Activated naive CD8-positive, alpha-beta T cell treated with anti-CD3 and anti-CD28 coated beads, Interleukin-2, amount 50 U/mL, for 24 hours (primary cell): ENCODE data around the gene CREB5.

Experiments used
- ATAC-seq: fragments of 150-1000 bp; cut with Tn5 transposase; one replicate; pipeline ENCODE4 v1.10.0; 2021
- DNase-seq: peaks from one replicate; pipeline ENCODE4 v3.0.0; 2021
- H3K27ac Mint-ChIP-seq: one replicate; pipeline ENCODE4 v1.8.0; 2021; ENCODE audit warnings: mild to moderate bottlenecking, mixed read lengths
- H3K27me3 Mint-ChIP-seq: one replicate; pipeline ENCODE4 v1.8.0; 2021; ENCODE audit warnings: mixed read lengths
- H3K36me3 Mint-ChIP-seq: one replicate; pipeline ENCODE4 v1.8.0; 2021; ENCODE audit warnings: low read depth, mixed read lengths
- H3K4me1 Mint-ChIP-seq: one replicate; pipeline ENCODE4 v1.8.0; 2021; ENCODE audit warnings: mixed read lengths
- H3K4me3 Mint-ChIP-seq: one replicate; pipeline ENCODE4 v1.8.0; 2021; ENCODE audit warnings: mild to moderate bottlenecking, moderate library complexity, mixed read lengths
- H3K9me3 Mint-ChIP-seq: one replicate; pipeline ENCODE4 v1.8.0; 2021; ENCODE audit warnings: mixed read lengths

CREB5 gene

DNA sequence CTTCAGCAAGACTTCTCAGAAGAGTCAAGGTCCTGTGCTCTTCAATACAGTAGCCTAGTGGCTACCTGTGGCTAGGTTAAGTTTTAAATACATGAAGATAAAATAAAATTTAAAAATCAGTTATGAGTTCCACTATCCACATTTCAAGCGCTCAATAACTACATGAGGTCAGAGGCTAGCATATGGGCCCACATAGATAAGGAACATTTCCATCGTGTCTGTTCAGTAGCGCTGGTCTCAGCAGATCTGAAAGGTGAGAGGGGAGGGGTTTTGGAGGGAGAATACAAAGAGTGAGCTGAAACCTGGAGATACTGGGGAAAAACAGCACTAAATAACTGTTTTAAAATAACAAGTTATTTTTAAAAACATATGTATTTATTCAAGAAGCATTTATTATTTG, 326.8 kb downstream of the CREB5 start:
- no peaks in the 10 kb centered on the region for H3K4me1 Mint-ChIP-seq
- no peak overlapping the region for H3K27ac Mint-ChIP-seq
- no peaks in the 10 kb centered on the region for H3K36me3 Mint-ChIP-seq
- no peak overlapping the region for H3K4me3 Mint-ChIP-seq
- no peak for ATAC-seq
- no peak for DNase-seq
- H3K9me3 Mint-ChIP-seq: no peaks in the 10 kb centered on the region
- H3K27me3 Mint-ChIP-seq: peaks cover 6% of the 10 kb centered on the region

GRCh38 chr7:28739826-28740225, 327.5 kb downstream of the CREB5 start:
- no peaks in the 10 kb centered on the region for H3K36me3 Mint-ChIP-seq
- H3K9me3 Mint-ChIP-seq: no peaks in the 10 kb centered on the region
- H3K4me3 Mint-ChIP-seq: no peak overlapping the region
- ATAC-seq: no peak
- peaks cover 6% of the 10 kb centered on the region for H3K27me3 Mint-ChIP-seq
- DNase-seq: no peak
- no peak overlapping the region for H3K27ac Mint-ChIP-seq
- no peaks in the 10 kb centered on the region for H3K4me1 Mint-ChIP-seq

DNA sequence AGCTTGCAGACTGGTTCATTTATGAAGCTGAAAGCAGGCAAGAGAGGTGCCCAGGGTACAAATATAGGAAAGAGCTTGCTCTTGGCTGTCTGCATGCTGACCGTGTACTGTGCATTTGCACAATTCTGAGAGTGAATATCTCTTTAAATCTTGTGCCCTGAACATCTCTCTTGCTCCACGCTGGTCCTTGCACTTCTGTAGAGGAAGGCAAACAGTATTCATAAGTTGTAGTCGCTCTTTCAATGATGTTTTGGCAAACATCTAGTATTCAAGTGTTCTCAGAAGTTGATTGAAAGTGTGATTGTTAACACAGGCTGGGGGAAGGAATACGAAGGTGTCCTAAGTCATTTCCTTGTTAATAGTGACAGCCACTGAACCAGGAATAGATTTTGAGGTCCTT, 332.6 kb downstream of the CREB5 start:
- Mint-ChIP-seq H3K4me1 (no peaks in the 10 kb centered on the region), H3K4me3 (no peak overlapping the region), H3K9me3 (no peaks in the 10 kb centered on the region), H3K27ac (no peak overlapping the region), H3K27me3 (peaks cover 6% of the 10 kb centered on the region), H3K36me3 (no peaks in the 10 kb centered on the region)
- ATAC-seq: no peak
- DNase-seq: no peak

- peaks cover 6% of the 10 kb centered on the region for H3K27me3 Mint-ChIP-seq
- no peaks in the 10 kb centered on the region for H3K36me3 Mint-ChIP-seq
- no peak overlapping the region for H3K4me3 Mint-ChIP-seq
- no peak overlapping the region for H3K27ac Mint-ChIP-seq
- DNase-seq (no peak), ATAC-seq (no peak)
- H3K4me1 Mint-ChIP-seq: no peaks in the 10 kb centered on the region
- no peaks in the 10 kb centered on the region for H3K9me3 Mint-ChIP-seq
Measured at GRCh38 chr7:28745351-28745750, 333.0 kb downstream of the CREB5 start.

GRCh38 chr7:28747404-28747803, 335.1 kb downstream of the CREB5 start:
- H3K9me3 Mint-ChIP-seq: no peaks in the 10 kb centered on the region
- no peaks in the 10 kb centered on the region for H3K36me3 Mint-ChIP-seq
- no peak overlapping the region for H3K27ac Mint-ChIP-seq
- DNase-seq (no peak), ATAC-seq (no peak)
- no peaks in the 10 kb centered on the region for H3K4me1 Mint-ChIP-seq
- peaks cover 2% of the 10 kb centered on the region for H3K27me3 Mint-ChIP-seq
- H3K4me3 Mint-ChIP-seq: no peak overlapping the region

DNA sequence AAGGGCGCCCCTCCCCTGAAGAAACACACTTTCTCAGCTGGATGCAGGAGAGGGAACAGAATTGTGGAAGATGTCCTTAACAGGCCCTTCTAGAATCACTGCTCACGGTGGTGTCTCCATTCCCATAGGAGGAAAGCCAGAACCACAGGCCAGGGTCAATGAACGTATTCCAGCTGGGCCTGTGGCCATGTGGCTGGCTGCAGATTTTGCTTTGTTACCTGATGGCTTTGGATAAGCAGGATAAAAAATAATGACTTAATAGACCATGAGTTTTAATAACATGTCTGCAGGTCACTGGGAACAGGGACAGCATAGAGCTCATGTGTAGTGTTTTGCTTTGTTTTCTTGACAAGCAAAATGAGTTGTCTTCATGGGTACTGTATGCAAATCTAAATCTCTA, 335.5 kb downstream of the CREB5 start:
- no peaks in the 10 kb centered on the region for H3K36me3 Mint-ChIP-seq
- no peak for ATAC-seq
- H3K9me3 Mint-ChIP-seq: no peaks in the 10 kb centered on the region
- H3K4me3 Mint-ChIP-seq: no peak overlapping the region
- no peaks in the 10 kb centered on the region for H3K27me3 Mint-ChIP-seq
- H3K4me1 Mint-ChIP-seq: no peaks in the 10 kb centered on the region
- H3K27ac Mint-ChIP-seq: no peak overlapping the region
- DNase-seq: no peak

DNA sequence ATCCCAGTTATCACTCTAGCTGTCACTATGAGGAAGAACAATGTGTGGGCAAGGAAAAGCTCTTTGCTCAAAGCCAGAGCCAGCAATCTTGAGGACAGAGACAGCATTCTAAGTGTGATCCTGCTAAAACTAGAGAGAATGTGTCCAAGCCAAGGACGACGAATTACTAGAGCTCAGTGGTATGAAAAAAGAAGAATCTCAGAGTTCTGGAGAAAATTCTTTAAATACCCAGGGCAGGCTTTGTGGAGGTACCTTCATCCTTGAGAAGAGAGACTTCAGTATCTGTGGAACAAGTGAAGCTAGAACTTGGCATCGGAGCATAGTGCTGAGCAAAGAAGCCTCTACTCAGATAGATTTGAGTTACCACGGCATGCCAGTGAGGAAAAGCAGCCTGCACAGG, 336.0 kb downstream of the CREB5 start:
- DNase-seq: no peak
- Mint-ChIP-seq H3K4me1 (no peaks in the 10 kb centered on the region), H3K4me3 (no peak overlapping the region), H3K9me3 (no peaks in the 10 kb centered on the region), H3K27ac (no peak overlapping the region), H3K27me3 (no peaks in the 10 kb centered on the region), H3K36me3 (no peaks in the 10 kb centered on the region)
- no peak for ATAC-seq

- Mint-ChIP-seq H3K4me1 (no peaks in the 10 kb centered on the region), H3K9me3 (no peaks in the 10 kb centered on the region), H3K27ac (no peak overlapping the region), H3K36me3 (no peaks in the 10 kb centered on the region), H3K4me3 (no peak overlapping the region), H3K27me3 (no peaks in the 10 kb centered on the region)
- DNase-seq (peak; percentile 3), ATAC-seq (peak; percentile 80)
Measured at GRCh38 chr7:28748933-28749584, 336.7 kb downstream of the CREB5 start.

DNA sequence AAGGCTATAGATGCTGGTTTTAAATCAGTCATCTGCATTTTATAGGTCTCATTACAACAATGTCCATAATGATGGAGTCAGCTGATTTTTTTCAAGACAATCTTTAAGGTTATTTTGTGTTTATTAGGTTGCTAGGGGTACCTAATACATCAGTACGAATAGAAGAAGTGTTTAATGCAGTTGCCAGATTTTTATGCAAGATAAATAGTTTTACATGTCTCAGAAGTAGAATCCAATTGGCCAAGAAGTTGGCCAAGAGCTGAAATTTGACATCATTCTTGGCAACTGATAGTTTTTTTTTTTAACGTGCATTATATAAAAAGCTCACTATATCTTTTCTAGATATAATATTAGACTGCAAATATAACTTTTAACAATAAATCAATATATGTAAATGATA, 337.3 kb downstream of the CREB5 start:
- H3K36me3 Mint-ChIP-seq: no peaks in the 10 kb centered on the region
- H3K27ac Mint-ChIP-seq: no peak overlapping the region
- H3K4me3 Mint-ChIP-seq: no peak overlapping the region
- H3K4me1 Mint-ChIP-seq: no peaks in the 10 kb centered on the region
- ATAC-seq (no peak), DNase-seq (no peak)
- no peaks in the 10 kb centered on the region for H3K27me3 Mint-ChIP-seq
- no peaks in the 10 kb centered on the region for H3K9me3 Mint-ChIP-seq

DNA sequence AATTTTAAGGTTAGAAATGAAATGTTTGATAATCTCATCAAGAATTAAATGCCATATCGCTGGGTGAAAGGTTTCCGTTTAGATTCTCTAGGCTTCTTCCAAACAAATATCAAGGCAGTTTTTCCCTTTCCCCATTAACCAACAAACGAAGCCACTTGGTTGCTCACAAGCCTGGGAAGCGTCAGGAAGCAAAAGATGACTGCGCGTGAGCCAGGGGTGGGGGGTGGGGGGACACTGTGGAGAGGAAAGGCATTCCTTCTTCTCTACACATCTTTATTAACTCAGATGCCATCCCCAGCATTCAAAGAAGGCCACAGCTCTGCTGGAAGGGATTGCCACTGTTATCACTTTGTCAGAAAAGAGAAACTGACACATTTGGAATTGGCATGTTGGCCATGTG, 338.7 kb downstream of the CREB5 start:
- H3K9me3 Mint-ChIP-seq: no peaks in the 10 kb centered on the region
- H3K36me3 Mint-ChIP-seq: no peaks in the 10 kb centered on the region
- no peak for ATAC-seq
- H3K27ac Mint-ChIP-seq: no peak overlapping the region
- H3K4me1 Mint-ChIP-seq: no peaks in the 10 kb centered on the region
- H3K27me3 Mint-ChIP-seq: no peaks in the 10 kb centered on the region
- H3K4me3 Mint-ChIP-seq: no peak overlapping the region
- DNase-seq: no peak

DNA sequence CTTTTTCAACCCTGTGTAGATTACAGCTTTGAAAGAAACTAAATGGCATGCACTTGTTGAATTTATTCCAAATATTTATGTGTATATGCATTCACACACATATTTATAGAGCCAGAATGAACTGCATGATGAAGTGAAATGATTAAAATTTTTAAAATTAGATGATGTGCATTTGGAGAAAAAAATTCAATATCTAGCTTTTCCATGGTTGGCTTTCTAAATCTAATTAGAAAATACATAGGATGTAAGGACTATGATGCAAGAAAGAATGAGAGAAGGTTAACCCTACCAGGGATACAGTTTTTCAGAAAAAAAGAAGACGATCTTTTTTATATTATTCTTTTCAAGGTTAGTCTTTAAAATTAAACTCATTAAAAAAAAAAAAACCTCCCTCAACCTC, 341.3 kb downstream of the CREB5 start:
- no peak for ATAC-seq

DNA sequence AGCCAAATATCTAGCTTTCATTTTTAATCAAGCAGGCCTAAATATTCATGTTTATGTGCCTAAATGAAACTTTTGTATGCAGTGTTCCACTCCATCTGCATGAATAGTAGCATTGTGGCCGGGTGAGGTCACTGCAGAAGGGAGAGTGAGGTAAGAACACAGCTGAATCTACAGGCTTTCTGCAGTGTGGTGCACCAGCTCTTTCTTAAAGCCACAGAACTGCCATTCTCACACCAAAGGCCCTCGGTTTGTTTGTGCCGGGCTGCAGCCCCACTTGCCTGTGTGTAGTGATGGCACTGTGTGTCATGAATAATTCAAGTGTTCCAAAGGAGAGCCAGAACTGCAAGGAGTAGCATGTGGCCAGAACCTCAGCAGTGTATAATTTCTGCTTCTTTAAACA, 341.7 kb downstream of the CREB5 start:
- H3K27ac Mint-ChIP-seq: no peak overlapping the region
- H3K27me3 Mint-ChIP-seq: no peaks in the 10 kb centered on the region
- no peak for ATAC-seq
- H3K4me1 Mint-ChIP-seq: no peaks in the 10 kb centered on the region
- no peak overlapping the region for H3K4me3 Mint-ChIP-seq
- H3K9me3 Mint-ChIP-seq: no peaks in the 10 kb centered on the region
- no peaks in the 10 kb centered on the region for H3K36me3 Mint-ChIP-seq
- DNase-seq: no peak

More for the DNA sequence above, 341.3 kb downstream of the CREB5 start:
- no peaks in the 10 kb centered on the region for H3K4me1 Mint-ChIP-seq
- no peak overlapping the region for H3K27ac Mint-ChIP-seq
- no peak for DNase-seq
- no peak overlapping the region for H3K4me3 Mint-ChIP-seq
- no peaks in the 10 kb centered on the region for H3K36me3 Mint-ChIP-seq
- H3K27me3 Mint-ChIP-seq: no peaks in the 10 kb centered on the region
- H3K9me3 Mint-ChIP-seq: no peaks in the 10 kb centered on the region

DNA sequence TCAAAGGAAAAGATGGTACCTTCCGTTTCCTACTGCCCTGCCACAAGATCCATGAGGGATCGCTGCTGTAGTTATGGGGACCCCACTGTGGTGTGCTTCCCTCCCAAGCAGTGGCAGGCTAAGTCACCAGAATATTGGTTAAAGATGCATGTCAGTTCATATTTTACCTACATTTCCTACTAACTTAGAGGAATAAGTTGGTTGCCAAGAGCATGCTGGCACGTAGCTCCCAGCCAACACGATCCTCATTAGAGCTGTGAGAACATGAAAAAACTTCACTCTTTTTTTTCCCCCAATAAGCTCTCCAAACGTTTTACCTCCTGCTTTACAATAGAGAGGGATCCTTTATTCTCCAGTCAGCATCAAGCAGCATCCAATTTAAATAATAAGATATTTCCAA, 342.1 kb downstream of the CREB5 start:
- Mint-ChIP-seq H3K27me3 (no peaks in the 10 kb centered on the region), H3K27ac (no peak overlapping the region), H3K9me3 (no peaks in the 10 kb centered on the region), H3K4me3 (no peak overlapping the region), H3K4me1 (no peaks in the 10 kb centered on the region), H3K36me3 (no peaks in the 10 kb centered on the region)
- ATAC-seq (no peak), DNase-seq (no peak)

- Mint-ChIP-seq H3K27me3 (no peaks in the 10 kb centered on the region), H3K4me1 (no peaks in the 10 kb centered on the region), H3K36me3 (no peaks in the 10 kb centered on the region), H3K9me3 (no peaks in the 10 kb centered on the region), H3K27ac (no peak overlapping the region), H3K4me3 (no peak overlapping the region)
- no peak for ATAC-seq
- DNase-seq: no peak
Measured at GRCh38 chr7:28755255-28755654, 342.9 kb downstream of the CREB5 start.

DNA sequence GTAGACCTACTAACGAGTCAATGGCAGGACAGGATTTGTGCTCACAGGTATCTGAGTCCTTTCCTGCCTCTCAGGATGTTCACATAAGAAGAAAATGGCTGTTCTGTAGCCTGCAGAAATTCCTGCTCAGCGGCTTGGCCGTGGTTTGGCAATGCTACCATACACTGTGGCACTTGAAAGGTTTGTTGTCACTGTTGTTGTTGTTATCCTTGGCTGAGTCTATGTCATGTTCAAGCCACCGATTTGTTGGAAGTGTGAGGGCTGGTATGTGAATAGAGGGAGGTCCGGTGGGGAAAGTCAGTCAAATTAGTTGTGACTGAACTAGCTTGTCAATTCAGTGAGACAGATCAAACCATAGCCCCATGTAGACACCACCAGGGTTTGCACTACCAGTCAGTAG, 345.9 kb downstream of the CREB5 start:
- Mint-ChIP-seq H3K4me3 (no peak overlapping the region), H3K9me3 (no peaks in the 10 kb centered on the region), H3K27me3 (no peaks in the 10 kb centered on the region), H3K27ac (no peak overlapping the region), H3K4me1 (no peaks in the 10 kb centered on the region), H3K36me3 (no peaks in the 10 kb centered on the region)
- ATAC-seq: no peak
- DNase-seq: no peak

GRCh38 chr7:28759475-28759971, 347.2 kb downstream of the CREB5 start:
- no peak overlapping the region for H3K4me3 Mint-ChIP-seq
- H3K27ac Mint-ChIP-seq: no peak overlapping the region
- DNase-seq (no peak), ATAC-seq (no peak)
- H3K4me1 Mint-ChIP-seq: no peaks in the 10 kb centered on the region
- H3K9me3 Mint-ChIP-seq: no peaks in the 10 kb centered on the region
- H3K27me3 Mint-ChIP-seq: no peaks in the 10 kb centered on the region
- H3K36me3 Mint-ChIP-seq: no peaks in the 10 kb centered on the region
